ENCODE results near the gene ZFPL1. TPM values are rescaled to one million over a fixed set of nuclear protein-coding genes. Genes with fewer than 3 reads are reported as not detected.
A peak's percentile ranks its signal among the peaks of the same experiment; 100 is the strongest.

ZFPL1 gene
- total RNA-seq, 1 donor from 2014 or later = 32.1 TPM

DNA sequence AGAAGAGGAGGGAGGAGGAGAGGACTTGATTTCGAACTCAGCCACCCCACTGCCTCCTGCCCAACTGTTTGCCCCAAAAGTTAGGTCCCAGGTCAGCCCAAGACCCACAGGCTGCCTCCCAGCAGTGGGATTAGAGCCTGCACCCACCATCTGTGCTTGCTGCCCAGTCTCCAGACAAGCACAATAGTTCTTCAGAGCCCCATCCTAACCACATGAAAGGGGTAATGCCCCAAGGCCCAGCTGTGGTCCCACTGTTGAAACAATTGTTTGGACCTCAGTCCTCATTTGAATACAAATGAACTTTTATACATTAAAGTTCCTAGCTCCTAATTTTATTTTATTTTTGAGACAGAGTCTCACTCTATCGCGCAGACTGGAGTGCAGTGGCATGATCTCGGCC lies 6.6 kb downstream of the ZFPL1 start:
- no peak for DNase-seq (ENCODE audit: low spot score)

DNA sequence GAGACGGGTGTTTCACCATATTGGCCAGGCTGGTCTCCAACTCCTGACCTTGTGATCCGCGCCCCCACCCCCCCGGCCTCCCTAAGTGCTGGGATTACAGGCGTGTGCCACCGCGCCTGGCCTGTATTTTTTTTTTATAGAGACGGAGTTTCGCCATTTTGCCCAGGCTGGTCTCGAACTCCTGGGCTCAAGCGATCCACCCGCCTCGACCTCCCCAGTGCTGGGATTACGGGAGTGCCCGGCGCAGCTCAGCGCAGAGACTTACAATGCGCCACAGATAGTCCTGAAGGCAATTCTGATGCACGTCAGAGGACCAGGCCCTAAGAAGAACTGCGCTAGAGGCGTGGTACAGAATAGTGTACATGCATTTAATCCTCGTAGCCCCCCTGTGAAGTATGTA lies 11.4 kb downstream of the ZFPL1 start:
- no peak for DNase-seq (ENCODE audit: low spot score)

DNA sequence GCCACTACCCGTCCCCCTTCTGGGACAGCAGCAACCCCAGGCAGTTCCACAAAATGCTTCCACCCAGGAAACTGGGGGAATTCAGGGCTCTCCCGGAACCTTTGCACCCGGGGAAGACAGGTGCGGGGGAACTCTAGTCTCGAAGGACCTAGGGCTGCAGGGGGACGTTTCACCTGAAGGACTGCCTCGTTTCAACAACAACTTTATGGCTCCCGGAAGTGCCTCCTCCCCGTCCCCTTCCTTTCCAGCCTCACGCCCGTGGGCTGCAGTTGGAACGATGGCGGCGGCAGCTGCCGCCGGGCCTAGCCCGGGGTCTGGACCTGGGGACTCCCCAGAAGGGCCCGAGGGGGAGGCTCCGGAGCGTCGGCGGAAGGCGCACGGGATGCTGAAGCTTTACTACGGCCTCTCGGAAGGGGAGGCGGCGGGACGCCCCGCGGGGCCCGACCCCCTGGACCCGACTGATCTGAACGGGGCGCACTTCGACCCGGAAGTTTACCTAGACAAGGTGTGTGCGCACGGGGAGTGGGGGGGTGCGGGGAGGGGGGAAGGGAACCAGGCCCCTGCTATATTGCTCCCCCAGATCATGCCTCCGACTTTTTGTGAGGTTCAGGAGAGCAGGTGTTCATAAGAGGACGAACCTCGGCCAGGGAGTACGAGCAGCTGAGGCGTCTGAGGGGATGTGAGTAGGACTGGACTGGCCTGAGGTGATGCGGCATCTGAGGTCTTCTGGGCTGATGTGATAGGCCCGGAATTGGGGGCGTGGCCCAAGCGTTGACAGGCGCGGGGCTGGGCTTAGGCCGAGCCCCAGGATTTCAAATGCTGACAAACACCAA lies 12.2 kb downstream of the ZFPL1 start, which contains the start of gene VPS51:
VPS51 (plus strand) TSS at position 241 of the 833 bp plus-strand sequence; CDS start at position 278, 37 bp downstream.
- no peak for DNase-seq (ENCODE audit: low spot score)

DNA sequence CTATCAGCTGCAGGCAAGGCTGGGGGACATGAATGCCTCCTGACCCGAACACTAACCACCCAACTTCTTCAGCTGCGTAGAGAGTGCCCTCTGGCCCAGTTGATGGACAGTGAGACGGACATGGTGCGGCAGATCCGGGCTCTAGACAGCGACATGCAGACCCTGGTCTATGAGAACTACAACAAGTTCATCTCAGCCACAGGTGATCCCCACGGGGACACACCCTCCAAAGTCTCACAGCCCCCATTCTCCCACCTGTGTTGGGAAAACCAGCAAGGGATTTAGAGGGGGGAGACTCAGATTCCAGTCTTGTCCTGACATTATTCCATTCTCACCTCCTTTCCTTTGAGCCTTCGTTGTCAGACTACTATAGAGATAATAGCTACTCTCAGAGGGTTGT lies 12.9 kb downstream of the ZFPL1 start:
- no peak for DNase-seq (ENCODE audit: low spot score)

DNA sequence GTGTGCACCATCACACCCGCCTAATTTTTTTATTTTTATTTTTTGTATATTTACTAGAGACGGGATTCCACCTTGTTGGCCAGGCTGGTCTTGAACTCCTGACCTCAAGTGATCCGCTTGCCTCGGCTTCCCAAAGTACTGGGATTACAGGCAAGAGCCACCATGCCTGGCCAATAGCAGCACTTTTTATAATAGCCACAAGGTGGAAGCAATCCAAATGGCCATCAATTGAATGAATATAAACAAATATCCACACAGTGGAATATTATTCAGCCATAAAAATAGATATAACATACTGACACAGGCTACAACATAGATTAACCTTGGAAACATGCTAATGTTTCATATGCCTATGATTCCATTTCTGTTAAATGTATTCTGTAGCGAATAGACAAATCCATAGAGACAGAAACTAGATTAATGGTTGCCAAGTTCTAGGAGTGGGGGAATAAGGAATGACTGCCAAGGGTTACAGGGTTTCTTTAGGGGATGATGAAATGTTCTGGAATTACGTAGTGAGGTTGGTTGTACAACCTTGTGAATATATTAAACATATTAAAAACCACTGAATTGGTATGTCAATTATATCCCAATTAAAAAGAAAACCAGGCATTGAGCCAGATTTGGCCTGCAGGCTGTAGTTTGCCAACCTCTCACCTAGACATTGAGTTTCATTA lies 16.8 kb downstream of the ZFPL1 start:
- DNase-seq (ENCODE audit: low spot score) = no peak

DNA sequence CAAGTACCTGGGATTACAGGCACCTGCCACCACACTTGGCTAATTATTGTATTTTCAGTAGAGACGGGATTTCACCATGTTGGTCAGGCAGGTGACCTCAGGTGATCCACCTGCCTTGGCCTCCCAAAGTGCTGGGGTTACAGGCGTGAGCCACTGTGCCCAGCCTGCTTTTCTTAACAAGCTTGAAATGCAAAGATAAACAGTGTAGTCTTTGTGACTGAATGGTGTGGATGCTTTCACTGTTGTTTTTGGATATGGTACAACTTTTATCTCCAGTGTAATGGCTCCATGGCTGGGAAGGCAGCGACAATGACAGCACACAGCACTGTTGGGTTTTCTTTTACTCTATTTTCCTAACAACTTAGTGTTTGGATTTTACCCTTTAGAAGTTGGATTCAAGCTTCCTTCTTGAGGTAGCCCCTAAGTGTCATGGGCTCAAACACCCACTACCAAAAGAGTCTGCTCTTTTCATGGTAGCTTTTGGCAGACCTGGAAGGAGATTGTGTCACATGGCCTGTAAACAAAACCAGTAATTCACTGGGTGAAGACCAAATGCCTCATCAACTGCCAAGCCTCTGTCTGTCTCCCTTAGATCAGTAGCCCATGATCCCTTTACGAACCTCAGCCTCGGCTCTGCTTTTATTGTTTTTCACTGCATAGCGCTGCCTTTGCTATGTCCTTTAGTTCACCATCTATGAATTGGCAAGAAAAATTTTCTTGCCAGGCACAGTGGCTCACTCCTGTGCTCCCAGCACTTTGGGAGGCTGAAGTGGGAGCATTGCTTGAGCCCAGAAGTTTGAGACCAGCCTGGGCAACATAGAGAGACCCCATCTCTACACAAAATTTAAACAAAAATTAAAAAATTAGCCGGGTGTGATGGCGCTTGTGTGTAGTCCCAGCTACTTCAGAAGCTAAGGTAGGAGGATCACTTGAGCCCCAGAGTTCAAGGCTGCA lies 18.4 kb downstream of the ZFPL1 start:
- no peak for DNase-seq (ENCODE audit: low spot score)

DNA sequence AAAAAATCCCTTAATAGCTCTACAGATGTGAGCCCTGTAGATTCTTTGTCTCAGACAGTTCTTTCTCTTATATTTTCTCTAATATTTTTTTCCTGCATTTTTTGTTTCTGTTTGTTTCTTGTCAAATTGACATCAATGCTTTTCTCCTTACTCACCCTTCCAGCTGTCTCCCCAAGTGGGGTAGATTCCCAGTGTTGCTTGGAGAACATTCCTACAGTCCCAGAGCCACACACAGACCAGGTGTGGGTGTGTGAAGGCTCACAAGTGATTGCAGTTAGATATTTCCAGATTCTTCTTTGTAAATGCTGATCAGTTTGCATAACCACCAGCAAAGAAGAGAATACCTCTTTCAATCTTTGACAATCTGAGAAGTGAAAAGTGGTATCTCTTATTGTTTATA lies 19.5 kb downstream of the ZFPL1 start:
- DNase-seq (ENCODE audit: low spot score) = no peak

DNA sequence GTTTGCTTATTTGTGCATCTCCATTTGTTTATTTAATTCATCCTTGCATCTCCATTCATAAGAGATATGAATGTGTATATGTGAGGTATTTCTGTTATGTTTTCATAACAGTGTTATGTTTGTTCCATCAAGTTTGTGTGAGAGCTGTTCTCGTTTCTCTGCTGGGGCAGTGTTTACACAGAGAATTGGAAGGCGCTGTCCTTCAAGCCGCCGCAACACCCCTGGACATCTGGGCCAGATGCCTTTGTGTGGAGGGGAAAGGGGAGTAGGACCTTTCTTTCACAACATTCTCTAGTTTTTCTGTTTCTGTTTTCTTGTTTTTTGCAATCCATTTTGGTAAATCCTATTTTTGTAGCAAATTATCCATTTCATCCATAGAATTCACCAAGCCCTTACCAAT lies 20.6 kb downstream of the ZFPL1 start:
- no peak for DNase-seq (ENCODE audit: low spot score)

DNA sequence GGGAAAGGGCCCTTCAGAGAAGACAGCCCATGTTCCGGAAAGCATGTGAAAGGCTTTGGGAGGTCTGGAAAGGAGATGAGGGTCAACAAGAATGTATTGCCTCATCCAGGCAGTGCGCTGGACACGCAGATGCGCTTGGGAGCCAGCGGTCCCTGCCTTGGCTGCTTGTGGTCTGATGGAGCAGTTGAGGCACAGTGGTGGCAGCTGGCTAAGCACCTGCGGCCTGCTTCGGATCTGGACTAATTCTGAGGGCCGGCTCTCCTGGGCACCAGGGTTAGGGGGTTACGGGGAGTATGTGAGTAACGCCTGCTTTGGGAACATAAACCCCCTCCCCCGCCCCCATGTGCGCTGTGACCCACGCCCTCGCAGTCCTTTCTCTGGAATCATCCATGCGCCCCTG lies 23.1 kb downstream of the ZFPL1 start:
- no peak for DNase-seq (ENCODE audit: low spot score)

DNA sequence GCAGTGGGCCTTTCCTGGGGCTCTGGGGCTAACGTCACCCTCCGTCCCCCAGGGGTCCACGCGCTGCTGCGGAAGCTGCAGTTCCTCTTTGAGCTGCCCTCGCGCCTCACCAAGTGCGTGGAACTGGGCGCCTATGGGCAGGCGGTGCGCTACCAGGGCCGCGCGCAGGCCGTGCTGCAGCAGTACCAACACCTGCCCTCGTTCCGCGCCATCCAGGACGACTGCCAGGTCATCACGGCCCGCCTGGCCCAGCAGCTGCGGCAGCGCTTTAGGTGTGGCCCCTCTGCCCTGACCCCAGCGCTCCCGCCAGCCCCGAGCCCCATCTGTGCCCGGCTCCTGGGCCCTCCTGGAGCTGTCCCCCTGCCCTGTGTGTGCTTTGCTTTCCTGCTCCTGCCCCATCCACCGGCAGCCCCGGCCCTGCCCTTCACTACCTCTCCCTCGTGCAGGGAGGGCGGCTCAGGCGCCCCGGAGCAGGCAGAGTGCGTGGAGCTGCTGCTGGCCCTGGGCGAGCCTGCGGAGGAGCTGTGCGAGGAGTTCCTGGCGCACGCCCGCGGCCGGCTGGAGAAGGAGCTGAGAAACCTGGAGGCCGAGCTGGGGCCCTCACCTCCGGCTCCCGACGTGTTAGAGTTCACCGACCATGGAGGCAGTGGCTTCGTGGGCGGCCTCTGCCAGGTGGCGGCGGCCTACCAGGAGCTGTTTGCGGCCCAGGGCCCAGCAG lies 23.9 kb downstream of the ZFPL1 start:
- DNase-seq (ENCODE audit: low spot score) = no peak

DNA sequence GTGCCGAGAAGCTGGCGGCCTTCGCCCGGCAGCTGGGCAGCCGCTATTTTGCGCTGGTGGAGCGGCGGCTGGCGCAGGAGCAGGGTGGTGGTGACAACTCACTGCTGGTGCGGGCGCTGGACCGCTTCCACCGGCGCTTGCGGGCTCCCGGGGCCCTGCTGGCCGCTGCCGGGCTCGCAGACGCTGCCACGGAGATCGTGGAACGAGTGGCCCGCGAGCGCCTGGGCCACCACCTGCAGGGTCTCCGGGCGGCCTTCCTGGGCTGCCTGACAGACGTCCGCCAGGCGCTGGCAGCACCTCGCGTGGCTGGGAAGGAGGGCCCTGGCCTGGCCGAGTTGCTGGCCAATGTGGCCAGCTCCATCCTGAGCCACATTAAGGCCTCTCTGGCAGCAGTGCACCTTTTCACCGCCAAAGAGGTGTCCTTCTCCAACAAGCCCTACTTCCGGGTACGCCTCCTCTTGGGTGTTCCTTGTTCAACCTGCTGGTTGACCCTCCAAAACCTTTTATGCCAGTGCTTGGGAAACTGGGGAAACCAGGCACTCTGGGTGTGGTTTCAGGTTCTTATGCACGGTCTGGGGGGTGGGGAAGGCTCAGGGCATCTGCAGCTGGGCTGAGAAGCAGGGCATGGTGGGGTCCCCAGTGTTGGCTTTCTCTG lies 24.6 kb downstream of the ZFPL1 start:
- no peak for DNase-seq (ENCODE audit: low spot score)

DNA sequence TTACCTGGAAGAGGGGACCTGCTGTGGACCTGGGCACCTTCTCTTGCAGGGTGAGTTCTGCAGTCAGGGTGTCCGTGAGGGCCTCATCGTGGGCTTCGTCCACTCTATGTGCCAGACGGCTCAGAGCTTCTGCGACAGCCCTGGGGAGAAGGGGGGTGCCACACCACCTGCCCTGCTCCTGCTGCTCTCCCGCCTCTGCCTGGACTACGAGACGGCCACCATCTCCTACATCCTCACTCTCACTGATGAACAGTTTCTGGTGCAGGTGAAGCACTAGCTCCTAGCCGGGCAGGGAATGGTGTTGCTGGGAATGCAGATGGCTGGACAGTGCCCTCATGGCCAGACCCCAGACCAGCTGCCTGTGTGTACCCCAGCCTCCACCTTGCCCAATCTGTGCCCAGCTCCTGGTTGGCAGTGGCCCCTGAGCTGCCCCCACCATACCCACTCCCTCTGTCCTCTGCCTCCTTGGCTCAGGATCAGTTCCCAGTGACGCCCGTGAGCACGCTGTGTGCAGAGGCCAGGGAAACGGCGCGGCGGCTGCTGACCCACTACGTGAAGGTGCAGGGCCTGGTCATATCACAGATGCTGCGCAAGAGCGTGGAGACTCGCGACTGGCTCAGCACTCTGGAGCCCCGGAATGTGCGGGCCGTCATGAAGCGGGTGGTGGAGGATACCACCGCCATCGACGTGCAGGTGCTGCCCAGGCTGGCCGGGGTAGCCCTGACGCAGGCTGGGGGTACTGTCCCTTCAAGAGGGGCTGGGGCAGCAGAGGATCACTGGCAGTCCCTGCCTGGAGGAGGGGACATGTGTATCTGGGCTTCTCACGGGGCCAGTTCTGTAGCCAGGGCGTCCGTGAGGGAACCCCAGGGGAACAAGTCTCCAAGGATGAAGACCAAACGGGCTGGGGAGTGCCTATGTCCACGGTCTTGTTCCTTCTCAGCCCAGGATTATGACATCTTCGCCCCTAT lies 25.5 kb downstream of the ZFPL1 start:
- no peak for DNase-seq (ENCODE audit: low spot score)

DNA sequence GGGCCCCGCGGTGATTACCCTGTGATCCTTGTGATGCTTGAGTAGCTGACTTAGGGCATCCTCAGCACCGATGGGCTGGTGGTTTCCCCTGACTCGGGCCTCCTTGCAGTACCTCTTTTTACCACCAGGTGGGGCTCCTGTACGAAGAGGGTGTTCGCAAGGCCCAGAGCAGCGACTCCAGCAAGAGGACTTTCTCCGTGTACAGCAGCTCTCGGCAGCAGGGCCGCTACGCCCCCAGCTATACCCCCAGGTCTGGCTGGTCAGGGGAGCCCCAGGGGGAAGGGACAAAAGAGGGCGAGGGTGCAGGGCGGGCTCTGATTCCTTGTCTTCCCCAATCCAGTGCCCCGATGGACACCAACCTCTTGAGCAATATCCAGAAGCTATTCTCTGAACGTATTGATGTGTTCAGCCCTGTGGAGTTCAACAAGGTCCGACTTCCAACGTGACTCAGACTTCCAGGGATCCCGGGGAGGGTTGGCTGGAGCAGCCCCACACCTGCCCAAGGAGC lies 26.4 kb downstream of the ZFPL1 start:
- peak; percentile 94 for DNase-seq (ENCODE audit: low spot score)

DNA sequence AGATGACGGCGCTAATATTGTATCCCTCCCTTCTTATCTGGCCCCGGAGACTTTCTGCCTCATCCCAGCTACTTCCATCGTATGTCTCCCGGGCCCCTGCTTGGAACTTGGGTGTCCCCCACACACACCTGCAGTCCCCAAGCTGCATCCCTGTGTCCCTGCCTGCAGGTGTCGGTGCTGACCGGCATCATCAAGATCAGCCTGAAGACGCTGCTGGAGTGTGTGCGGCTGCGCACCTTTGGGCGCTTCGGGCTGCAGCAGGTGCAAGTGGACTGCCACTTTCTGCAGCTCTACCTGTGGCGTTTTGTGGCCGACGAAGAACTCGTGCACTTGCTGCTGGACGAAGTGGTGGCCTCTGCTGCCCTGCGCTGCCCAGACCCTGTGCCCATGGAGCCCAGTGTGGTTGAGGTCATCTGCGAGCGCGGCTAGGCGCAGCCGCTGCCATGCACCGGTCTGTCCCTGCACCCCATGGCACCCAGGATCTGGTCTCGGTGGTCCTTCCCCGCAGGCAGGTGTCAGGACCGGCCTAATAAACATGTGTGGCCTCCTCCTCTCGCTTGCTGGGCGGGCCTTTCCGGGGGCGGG lies 27.2 kb downstream of the ZFPL1 start:
- DNase-seq (ENCODE audit: low spot score) = no peak

DNA sequence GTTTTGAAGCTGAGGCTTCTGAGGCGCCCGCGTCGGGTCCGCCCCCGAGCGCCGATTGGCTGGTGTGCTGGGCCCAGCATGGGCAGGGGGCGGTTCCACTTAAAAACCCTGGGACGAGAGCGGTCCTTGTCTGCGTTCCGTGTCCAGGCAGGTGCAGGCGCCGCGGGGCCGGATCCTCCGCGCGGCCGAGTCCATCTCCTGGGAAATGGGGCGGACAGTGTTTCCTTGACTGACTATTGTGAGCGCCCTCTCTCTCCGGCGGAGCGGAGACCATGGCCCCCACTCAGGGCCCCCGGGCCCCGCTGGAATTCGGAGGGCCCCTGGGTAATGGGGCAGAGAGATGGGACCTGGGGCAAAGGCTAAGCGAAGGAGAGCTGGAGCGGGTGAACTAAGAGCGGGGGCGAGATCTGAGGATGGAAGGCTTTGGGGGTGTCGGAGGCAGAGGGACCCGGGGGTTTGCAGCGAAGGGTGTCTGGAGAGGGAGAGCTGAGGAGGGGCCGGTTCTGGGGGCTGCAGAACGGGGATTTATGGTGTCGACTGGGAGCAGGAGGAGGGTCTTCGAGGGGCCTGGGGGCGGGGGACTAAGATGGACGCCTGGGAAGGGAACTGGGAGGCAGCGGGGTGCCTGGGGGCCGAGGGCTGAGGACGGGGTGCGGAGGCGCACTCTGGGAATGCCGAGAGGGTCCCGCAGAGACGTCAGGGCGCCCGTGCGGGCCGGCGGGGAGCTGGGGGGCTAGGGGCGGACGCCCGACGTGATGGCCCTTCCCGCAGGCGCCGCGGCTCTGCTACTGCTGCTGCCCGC lies 27.9 kb downstream of the ZFPL1 start, which contains the start of gene TM7SF2:
TM7SF2 (plus strand) TSS at position 129 of the 802 bp plus-strand sequence; CDS start at position 273, 144 bp downstream.
- peak; percentile 98 for DNase-seq (ENCODE audit: low spot score)

DNA sequence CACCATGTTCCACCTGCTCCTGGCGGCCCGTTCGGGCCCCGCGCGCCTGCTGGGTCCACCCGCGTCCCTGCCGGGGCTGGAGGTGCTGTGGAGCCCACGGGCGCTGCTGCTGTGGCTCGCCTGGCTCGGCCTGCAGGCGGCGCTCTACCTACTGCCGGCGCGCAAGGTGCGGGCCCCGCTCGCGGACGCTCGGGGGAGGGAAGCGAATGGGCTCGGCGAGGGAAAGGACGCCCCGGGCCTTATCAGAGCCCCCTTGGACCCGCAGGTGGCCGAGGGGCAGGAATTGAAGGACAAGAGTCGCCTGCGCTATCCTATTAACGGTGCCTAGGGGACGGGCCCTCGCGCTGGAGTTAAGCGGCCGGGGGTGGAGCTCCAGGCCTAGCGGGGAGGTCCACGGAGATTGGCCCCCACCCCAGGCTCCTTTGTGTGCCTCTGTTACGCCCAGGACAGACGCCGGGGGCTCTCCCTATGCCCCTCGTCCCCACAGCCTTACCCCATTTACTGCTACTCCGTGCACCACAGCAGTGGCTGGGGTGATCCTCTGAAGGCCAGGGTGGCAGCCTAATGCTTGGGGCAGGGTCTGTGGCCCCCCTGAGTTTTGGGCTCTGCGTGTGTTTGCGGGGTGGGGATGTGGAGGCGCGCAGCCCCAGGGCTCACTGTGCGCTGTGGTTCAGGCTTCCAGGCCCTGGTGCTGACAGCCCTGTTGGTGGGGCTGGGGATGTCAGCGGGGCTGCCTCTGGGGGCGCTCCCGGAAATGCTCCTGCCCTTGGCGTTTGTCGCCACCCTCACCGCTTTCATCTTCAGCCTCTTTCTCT lies 28.7 kb downstream of the ZFPL1 start:
- peak; percentile 92 for DNase-seq (ENCODE audit: low spot score)

DNA sequence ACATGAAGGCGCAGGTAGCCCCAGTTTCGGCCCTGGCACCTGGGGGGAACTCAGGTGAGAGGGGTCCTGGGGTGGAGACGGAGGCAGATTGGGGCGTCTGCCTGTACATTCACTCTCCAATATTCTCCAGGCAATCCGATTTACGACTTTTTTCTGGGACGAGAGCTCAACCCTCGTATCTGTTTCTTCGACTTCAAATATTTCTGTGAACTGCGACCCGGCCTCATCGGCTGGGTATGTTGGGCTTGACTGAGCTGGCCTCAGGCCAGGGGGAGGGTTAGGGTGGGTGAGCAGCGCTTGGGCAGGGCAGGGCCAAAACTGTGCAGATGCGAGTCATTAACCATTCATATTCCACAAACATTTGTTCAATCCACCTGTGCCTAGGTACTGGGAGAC lies 29.3 kb downstream of the ZFPL1 start:
- DNase-seq (ENCODE audit: low spot score) = no peak
